ENCODE data around the gene KDM6A.

Gene KDM6A

GRCh38 chrX:44903830-44904530, 31.0 kb downstream of the KDM6A start:
- TF ChIP-seq CTCF (IDR thresholded peaks at IDR 0.05): no peak
- Histone ChIP-seq H3K4me1 (peaks cover 5% of the 10 kb centered on the region), H3K27me3 (ENCODE audit: control insufficient read depth, insufficient read depth, low read length) (no peaks in the 10 kb centered on the region), H3K36me3 (ENCODE audit: control insufficient read depth, insufficient read depth, low read length) (no peaks in the 10 kb centered on the region), H2AFZ (no peak overlapping the region), H3K27ac (no peak overlapping the region), H3K4me3 (ENCODE audit: low read depth, low read length) (no peak overlapping the region), H3K9me3 (ENCODE audit: control insufficient read depth, low read length) (no peaks in the 10 kb centered on the region), H3K9ac (no peak overlapping the region), H3K4me2 (ENCODE audit: low read length) (no peak overlapping the region), H3K79me2 (peaks cover 18% of the 10 kb centered on the region)

GRCh38 chrX:44904542-44905115, 31.6 kb downstream of the KDM6A start:
- Histone ChIP-seq H3K27ac (no peak overlapping the region), H3K9me3 (ENCODE audit: control insufficient read depth, low read length) (no peaks in the 10 kb centered on the region), H3K79me2 (peaks cover 18% of the 10 kb centered on the region), H2AFZ (no peak overlapping the region), H3K27me3 (ENCODE audit: control insufficient read depth, insufficient read depth, low read length) (no peaks in the 10 kb centered on the region), H3K36me3 (ENCODE audit: control insufficient read depth, insufficient read depth, low read length) (no peaks in the 10 kb centered on the region), H3K4me1 (peaks cover 5% of the 10 kb centered on the region), H3K4me2 (ENCODE audit: low read length) (no peak overlapping the region), H3K4me3 (ENCODE audit: low read depth, low read length) (no peak overlapping the region), H3K9ac (no peak overlapping the region)
- no peak for TF ChIP-seq CTCF (IDR thresholded peaks at IDR 0.05)

GRCh38 chrX:44906041-44906440, 33.1 kb downstream of the KDM6A start:
- no peak overlapping the region for H3K4me3 ChIP-seq (ENCODE audit: low read depth, low read length)
- H3K27me3 ChIP-seq (ENCODE audit: control insufficient read depth, insufficient read depth, low read length): no peaks in the 10 kb centered on the region
- no peak for TF ChIP-seq CTCF (IDR thresholded peaks at IDR 0.05)
- no peak overlapping the region for H3K27ac ChIP-seq
- no peak overlapping the region for H3K4me2 ChIP-seq (ENCODE audit: low read length)
- no peak overlapping the region for H3K9ac ChIP-seq
- H3K36me3 ChIP-seq (ENCODE audit: control insufficient read depth, insufficient read depth, low read length): no peaks in the 10 kb centered on the region
- H3K4me1 ChIP-seq: peaks cover 5% of the 10 kb centered on the region
- H3K9me3 ChIP-seq (ENCODE audit: control insufficient read depth, low read length): no peaks in the 10 kb centered on the region
- peaks cover 18% of the 10 kb centered on the region for H3K79me2 ChIP-seq
- H2AFZ ChIP-seq: no peak overlapping the region

- Histone ChIP-seq H2AFZ (no peak overlapping the region), H3K9ac (no peak overlapping the region), H3K9me3 (ENCODE audit: control insufficient read depth, low read length) (no peaks in the 10 kb centered on the region), H3K4me1 (peaks cover 5% of the 10 kb centered on the region), H3K36me3 (ENCODE audit: control insufficient read depth, insufficient read depth, low read length) (no peaks in the 10 kb centered on the region), H3K79me2 (peaks cover 18% of the 10 kb centered on the region), H3K27me3 (ENCODE audit: control insufficient read depth, insufficient read depth, low read length) (no peaks in the 10 kb centered on the region), H3K4me3 (ENCODE audit: low read depth, low read length) (no peak overlapping the region), H3K4me2 (ENCODE audit: low read length) (no peak overlapping the region), H3K27ac (no peak overlapping the region)
- no peak for TF ChIP-seq CTCF (IDR thresholded peaks at IDR 0.05)
Observed at GRCh38 chrX:44906542-44906941, 33.6 kb downstream of the KDM6A start.

- no peak for TF ChIP-seq CTCF (IDR thresholded peaks at IDR 0.05)
Observed at GRCh38 chrX:44908153-44908552, 35.2 kb downstream of the KDM6A start.

More at GRCh38 chrX:44908153-44908552, 35.2 kb downstream of the KDM6A start:
- Histone ChIP-seq H3K4me2 (ENCODE audit: low read length) (no peak overlapping the region), H3K36me3 (ENCODE audit: control insufficient read depth, insufficient read depth, low read length) (no peaks in the 10 kb centered on the region), H3K27ac (no peak overlapping the region), H3K79me2 (peaks cover 11% of the 10 kb centered on the region), H3K27me3 (ENCODE audit: control insufficient read depth, insufficient read depth, low read length) (no peaks in the 10 kb centered on the region), H3K9ac (no peak overlapping the region), H2AFZ (no peak overlapping the region), H3K4me1 (peaks cover 5% of the 10 kb centered on the region), H3K9me3 (ENCODE audit: control insufficient read depth, low read length) (no peaks in the 10 kb centered on the region), H3K4me3 (ENCODE audit: low read depth, low read length) (no peak overlapping the region)

Data from parathyroid adenoma (tissue), 2 donors.